ENCODE data around the gene HIF1AN.

HIF1AN gene

DNA sequence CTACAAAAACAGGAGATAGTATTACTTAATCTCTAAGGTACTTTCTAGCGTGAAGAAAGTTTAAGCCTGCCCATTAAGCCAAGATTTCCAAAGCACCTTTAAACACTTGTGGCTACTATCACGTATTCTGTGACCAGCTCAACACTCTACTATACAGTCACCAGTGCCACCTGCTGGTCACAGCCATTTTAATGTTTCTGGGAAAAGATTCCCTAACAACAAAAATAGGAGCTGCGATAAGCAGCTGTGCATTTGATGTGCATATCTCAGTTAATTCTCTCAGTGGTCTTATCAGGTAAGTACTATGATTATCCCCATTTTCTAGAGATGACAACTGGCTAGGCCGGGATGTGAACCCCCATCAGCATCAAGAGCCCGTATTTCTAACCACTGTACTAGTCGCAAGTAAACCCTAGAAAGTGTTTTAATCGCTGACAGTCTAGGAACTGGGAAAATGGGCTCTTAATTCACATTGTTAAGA is 16.9 kb upstream of the HIF1AN start:
- H3K4me3 ChIP-seq (replicated peaks in 1 of 2; ENCODE audit: low read depth in 2 of 2, low read length in 2 of 2) = peak overlapping the region in 1 of 2 donors; percentile 35
- DNase-seq (ENCODE audit: low read depth in 2 of 2) = peak; percentile 70 to 77
- TF ChIP-seq, protein P1, sequence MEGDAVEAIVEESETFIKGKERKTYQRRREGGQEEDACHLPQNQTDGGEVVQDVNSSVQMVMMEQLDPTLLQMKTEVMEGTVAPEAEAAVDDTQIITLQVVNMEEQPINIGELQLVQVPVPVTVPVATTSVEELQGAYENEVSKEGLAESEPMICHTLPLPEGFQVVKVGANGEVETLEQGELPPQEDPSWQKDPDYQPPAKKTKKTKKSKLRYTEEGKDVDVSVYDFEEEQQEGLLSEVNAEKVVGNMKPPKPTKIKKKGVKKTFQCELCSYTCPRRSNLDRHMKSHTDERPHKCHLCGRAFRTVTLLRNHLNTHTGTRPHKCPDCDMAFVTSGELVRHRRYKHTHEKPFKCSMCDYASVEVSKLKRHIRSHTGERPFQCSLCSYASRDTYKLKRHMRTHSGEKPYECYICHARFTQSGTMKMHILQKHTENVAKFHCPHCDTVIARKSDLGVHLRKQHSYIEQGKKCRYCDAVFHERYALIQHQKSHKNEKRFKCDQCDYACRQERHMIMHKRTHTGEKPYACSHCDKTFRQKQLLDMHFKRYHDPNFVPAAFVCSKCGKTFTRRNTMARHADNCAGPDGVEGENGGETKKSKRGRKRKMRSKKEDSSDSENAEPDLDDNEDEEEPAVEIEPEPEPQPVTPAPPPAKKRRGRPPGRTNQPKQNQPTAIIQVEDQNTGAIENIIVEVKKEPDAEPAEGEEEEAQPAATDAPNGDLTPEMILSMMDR (IDR thresholded peaks at IDR 0.05; ENCODE audit: low read depth, low read length) = peak; percentile 68

DNA sequence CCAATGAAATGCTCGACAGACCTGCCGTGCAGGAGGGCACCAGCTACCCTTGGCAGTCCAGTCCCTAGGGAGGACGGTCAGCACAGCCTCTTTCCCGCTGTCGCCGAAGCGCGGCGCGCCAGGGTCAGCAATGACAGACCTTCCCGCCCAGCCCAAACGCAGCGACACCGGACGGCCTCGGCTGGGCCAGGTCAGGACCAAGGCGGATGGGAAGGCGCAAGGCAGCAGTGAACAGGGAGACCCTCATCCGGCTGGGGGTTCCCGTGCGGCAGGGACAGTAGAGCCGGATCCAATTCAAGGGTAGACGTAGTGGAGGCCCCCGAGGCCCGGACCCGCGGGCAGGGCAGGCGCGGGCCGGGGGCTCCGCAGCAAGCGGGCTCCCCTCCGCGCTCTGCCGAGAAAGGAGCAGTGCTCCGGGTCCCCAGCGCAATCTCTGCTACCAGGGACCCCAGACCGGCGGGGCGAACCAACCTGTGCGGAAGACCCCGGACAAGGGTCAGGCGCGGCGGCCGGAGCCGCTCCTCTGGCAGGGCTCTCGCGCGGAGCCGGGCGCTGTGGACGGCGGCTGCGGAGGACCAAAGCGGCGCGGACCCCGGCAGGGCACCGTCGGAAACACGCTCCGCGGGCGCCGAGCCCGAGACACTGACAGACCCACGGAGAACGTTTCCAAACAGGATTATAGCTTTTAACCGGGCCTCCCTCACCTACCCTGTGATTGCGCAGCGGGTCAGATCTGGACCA is 16.3 kb upstream of the HIF1AN start, which contains the start of gene SEC31B:
TSS of gene SEC31B (minus strand) at position 551 of the 741 bp plus-strand sequence. CDS start 2,909 bp downstream, outside the sequence.
- peak within 1 kb of the TSS; percentile 35 to 38 for H3K4me3 ChIP-seq (replicated peaks in 1 of 2; ENCODE audit: low read depth in 2 of 2, low read length in 2 of 2)
- TF ChIP-seq, protein P1 (IDR thresholded peaks at IDR 0.05; ENCODE audit: low read depth, low read length) = peak; percentile 3
- DNase-seq (ENCODE audit: low read depth in 2 of 2) = no peak

DNA sequence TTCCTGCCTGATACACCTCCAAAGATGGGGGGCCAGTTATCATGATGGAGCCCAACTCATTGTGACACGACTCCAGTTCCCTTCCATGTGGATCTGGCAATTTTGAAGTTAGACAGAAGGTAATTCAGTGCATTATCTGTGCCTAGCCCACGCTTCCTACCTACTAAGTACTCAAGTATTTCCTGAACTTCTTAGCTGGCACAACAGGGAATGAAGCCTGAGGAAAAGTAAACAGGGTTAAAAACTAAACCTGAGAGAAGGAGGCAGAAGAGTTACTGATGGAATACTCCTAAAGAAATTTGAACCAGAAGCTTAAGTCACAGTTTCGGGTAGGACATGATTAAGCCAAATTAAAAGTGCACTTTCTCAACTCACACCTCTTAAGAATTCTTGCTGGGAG is 14.9 kb upstream of the HIF1AN start:
- H3K4me3 ChIP-seq (replicated peaks in 1 of 2; ENCODE audit: low read depth in 2 of 2, low read length in 2 of 2) = no peak overlapping the region
- DNase-seq (ENCODE audit: low read depth in 2 of 2) = peak; percentile 58 to 65
- TF ChIP-seq, protein P1 (IDR thresholded peaks at IDR 0.05; ENCODE audit: low read depth, low read length) = no peak

DNA sequence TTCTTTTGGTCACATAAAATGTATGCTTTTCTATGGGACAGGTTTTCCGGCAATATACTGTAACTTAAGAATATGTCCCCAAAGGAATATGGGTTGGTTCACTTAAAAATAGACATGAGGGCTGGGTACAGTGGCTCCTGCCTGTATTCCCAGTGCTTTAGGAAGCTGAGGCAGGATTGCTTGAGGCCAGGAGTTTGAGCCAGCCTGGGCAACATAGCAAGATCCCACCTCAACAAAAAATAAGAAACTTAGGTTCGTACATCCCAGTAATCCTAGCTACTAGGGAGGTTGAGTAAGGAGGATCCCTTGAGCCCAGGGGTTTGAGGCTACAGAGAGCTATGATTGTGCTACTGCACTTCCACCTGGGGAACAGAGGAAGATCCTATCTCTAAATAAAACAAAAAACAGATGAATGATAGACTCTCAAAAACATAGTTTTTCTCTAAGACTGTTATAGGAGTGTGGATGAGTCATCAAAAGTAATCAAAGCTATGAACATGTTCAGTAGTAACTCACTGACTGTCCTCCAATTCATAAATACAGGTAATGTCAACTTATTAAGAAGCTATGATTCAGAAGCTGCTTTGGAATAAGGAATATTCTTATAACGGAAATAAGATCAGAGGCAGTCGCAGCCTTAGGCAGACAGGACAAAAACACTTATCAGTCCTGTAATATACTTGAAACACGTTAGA is 13.5 kb upstream of the HIF1AN start:
- peak in 1 of 2 donors; percentile 23 for DNase-seq (ENCODE audit: low read depth in 2 of 2)
- no peak overlapping the region for H3K4me3 ChIP-seq (replicated peaks in 1 of 2; ENCODE audit: low read depth in 2 of 2, low read length in 2 of 2)
- TF ChIP-seq, protein P1 (IDR thresholded peaks at IDR 0.05; ENCODE audit: low read depth, low read length) = no peak

DNA sequence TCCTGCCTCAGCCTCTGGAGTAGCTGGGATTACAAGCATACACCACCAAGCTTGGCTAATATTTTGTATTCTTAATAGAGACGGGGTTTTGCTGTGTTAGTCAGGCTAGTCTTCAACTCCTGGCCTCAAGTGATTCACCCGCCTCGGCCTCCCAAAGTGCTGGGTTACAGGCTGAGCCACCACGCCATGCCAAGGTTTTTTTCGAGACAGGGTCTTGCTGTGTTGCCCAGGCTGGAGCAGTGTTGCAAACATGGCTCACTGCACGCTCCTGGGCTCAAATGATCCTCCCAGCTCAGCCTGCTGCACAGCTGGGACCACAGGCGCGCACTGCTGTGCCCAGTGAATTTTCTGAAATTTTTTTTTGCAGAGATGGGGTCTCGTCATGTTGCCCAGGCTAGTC is 12.8 kb upstream of the HIF1AN start:
- H3K4me3 ChIP-seq (replicated peaks in 1 of 2; ENCODE audit: low read depth in 2 of 2, low read length in 2 of 2) = no peak overlapping the region
- TF ChIP-seq, protein P1 (IDR thresholded peaks at IDR 0.05; ENCODE audit: low read depth, low read length) = no peak
- peak in 1 of 2 donors; percentile 46 for DNase-seq (ENCODE audit: low read depth in 2 of 2)

DNA sequence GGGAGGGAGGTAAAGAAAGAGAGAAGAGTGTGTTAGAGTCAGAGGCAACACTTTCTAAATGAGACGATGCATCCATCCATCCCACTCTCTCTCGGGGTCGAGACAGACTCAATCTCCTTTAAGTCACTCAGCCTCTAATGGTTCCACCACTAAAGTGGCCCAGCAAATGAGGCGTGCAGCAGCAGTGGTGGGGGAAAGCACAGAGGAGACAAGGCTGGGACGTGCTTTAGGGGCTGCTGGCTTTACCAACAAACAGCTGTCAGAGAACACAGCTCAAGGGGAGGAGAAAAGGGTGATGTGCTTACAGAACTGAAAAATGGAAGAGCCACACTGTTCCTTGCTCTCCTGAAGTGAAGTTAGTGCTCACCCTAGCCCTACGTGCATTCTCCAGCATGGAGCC is 11.5 kb upstream of the HIF1AN start:
- no peak for DNase-seq (ENCODE audit: low read depth in 2 of 2)
- TF ChIP-seq, protein P1 (IDR thresholded peaks at IDR 0.05; ENCODE audit: low read depth, low read length) = no peak
- H3K4me3 ChIP-seq (replicated peaks in 1 of 2; ENCODE audit: low read depth in 2 of 2, low read length in 2 of 2) = no peak overlapping the region
